HEK293 (cell line): Measurements from ENCODE around the gene ISCU.

Experiments
- CTCF ChIA-PET: fragments of 350-600 bp; formaldehyde crosslinking; extraction: SDS; loops from one replicate; lab custom pipeline; 2021; ENCODE audit warnings: antibody characterized with exemption; lab: Yijun Ruan, JAX
- POLR2A ChIA-PET: fragments of 300-600 bp; formaldehyde crosslinking; extraction: SDS; loops from one replicate; lab custom pipeline; 2020; ENCODE audit warnings: antibody characterized with exemption, inconsistent platforms; lab: Yijun Ruan, JAX
- H3K27ac ChIP-seq: fragments of 200-500 bp; sonication (Bioruptor generic); 2 replicates; pipeline ENCODE4 v1.5.1; 2014; ENCODE audit warnings: low read depth, low read length, control low read depth, inconsistent platforms; ENCODE audit errors: extremely low read depth
- H3K36me3 ChIP-seq, 2 experiments: fragments of 200-500 bp in 1 of 2; sonication (Bioruptor generic) in 1 of 2; 1 replicate in 1 of 2; 2 replicates in 1 of 2; pipeline ENCODE4 v1.5.1; 2014 to 2017; ENCODE audit warnings: inconsistent platforms in 2 of 2, low read length in 2 of 2; ENCODE audit not compliant: control insufficient read depth in 2 of 2, insufficient read depth in 1 of 2
- H3K4me1 ChIP-seq: fragments of 200-500 bp; sonication (Bioruptor generic); 2 replicates; pipeline ENCODE4 v1.5.1; 2014; ENCODE audit warnings: mild to moderate bottlenecking, low read length, inconsistent platforms; ENCODE audit not compliant: control insufficient read depth, insufficient read depth
- H3K4me3 ChIP-seq: 2 replicates; pipeline ENCODE4 v1.5.1; 2011; ENCODE audit warnings: low read depth, mild to moderate bottlenecking, control low read depth, low read length, moderate library complexity
- H3K9me3 ChIP-seq: fragments of 200-500 bp; sonication (Bioruptor generic); 2 replicates; pipeline ENCODE4 v1.5.1; 2014; ENCODE audit warnings: low read depth, low read length, inconsistent platforms; ENCODE audit not compliant: control insufficient read depth, insufficient read depth
- BCL11B ChIP-seq: fragments of 450-650 bp; formaldehyde crosslinking; IDR thresholded peaks from 2 replicates; pipeline ENCODE4 v1.5.1; 2016; ENCODE audit warnings: low read depth, missing biosample characterization, missing genetic modification characterization
- EGR2 ChIP-seq: fragments of 450-650 bp; formaldehyde crosslinking; IDR thresholded peaks from 2 replicates; pipeline ENCODE4 v1.5.1; 2016; ENCODE audit warnings: low read depth, missing biosample characterization, missing genetic modification characterization
- IKZF3 ChIP-seq: fragments of 450-650 bp; IDR thresholded peaks from 2 replicates; pipeline ENCODE4 v1.5.0; 2018; ENCODE audit warnings: missing biosample characterization, mild to moderate bottlenecking, missing genetic modification characterization, moderate library complexity
- KLF8 ChIP-seq: fragments of 450-650 bp; formaldehyde crosslinking; IDR thresholded peaks from 2 replicates; pipeline ENCODE4 v1.5.1; 2016; ENCODE audit warnings: missing biosample characterization, missing genetic modification characterization
- PATZ1 ChIP-seq: fragments of 450-650 bp; formaldehyde crosslinking; IDR thresholded peaks from 2 replicates; pipeline ENCODE4 v1.5.1; 2016; ENCODE audit warnings: missing biosample characterization, missing genetic modification characterization
- REPIN1 ChIP-seq: fragments of 450-650 bp; formaldehyde crosslinking; IDR thresholded peaks from 2 replicates; pipeline ENCODE4 v1.5.1; 2017; ENCODE audit warnings: missing biosample characterization, missing genetic modification characterization, low read depth
- ZBTB17 ChIP-seq: fragments of 450-650 bp; formaldehyde crosslinking; IDR thresholded peaks from 2 replicates; pipeline ENCODE4 v1.5.1; 2016; ENCODE audit warnings: missing biosample characterization, missing genetic modification characterization
- ZBTB21 ChIP-seq: fragments of 450-650 bp; formaldehyde crosslinking; IDR thresholded peaks from 2 replicates; pipeline ENCODE4 v1.5.1; 2017; ENCODE audit warnings: missing biosample characterization, missing genetic modification characterization
- ZNF140 ChIP-seq: fragments of 450-650 bp; formaldehyde crosslinking; IDR thresholded peaks from 2 replicates; pipeline ENCODE4 v1.5.1; 2016; ENCODE audit warnings: missing biosample characterization, missing genetic modification characterization
- ZNF211 ChIP-seq: fragments of 450-650 bp; formaldehyde crosslinking; IDR thresholded peaks from 2 replicates; pipeline ENCODE4 v1.5.1; 2016; ENCODE audit warnings: low read depth, missing biosample characterization, missing genetic modification characterization
- ZNF473 ChIP-seq: fragments of 450-650 bp; formaldehyde crosslinking; IDR thresholded peaks from 2 replicates; pipeline ENCODE4 v1.5.1; 2017; ENCODE audit warnings: missing biosample characterization, missing genetic modification characterization
- ZNF596 ChIP-seq: fragments of 450-650 bp; IDR thresholded peaks from 2 replicates; pipeline ENCODE4 v1.5.0; 2018; ENCODE audit warnings: missing biosample characterization, mild to moderate bottlenecking, missing genetic modification characterization, moderate library complexity
- ZNF623 ChIP-seq: fragments of 450-650 bp; formaldehyde crosslinking; IDR thresholded peaks from 2 replicates; pipeline ENCODE4 v1.5.1; 2016; ENCODE audit warnings: missing biosample characterization, missing genetic modification characterization
- ZNF629 ChIP-seq: fragments of 450-650 bp; formaldehyde crosslinking; IDR thresholded peaks from 2 replicates; pipeline ENCODE4 v1.5.1; 2017; ENCODE audit warnings: missing biosample characterization, missing genetic modification characterization
- ZNF664 ChIP-seq: fragments of 450-650 bp; formaldehyde crosslinking; IDR thresholded peaks from 2 replicates; pipeline ENCODE4 v1.5.1; 2016; ENCODE audit warnings: missing biosample characterization, missing genetic modification characterization
- ZNF843 ChIP-seq: fragments of 450-650 bp; formaldehyde crosslinking; IDR thresholded peaks from 2 replicates; pipeline ENCODE4 v1.5.1; 2016; ENCODE audit warnings: missing biosample characterization, missing genetic modification characterization
- TF ChIP-seq, protein P1 (sequence below): fragments of 450-650 bp; IDR thresholded peaks from 2 replicates; pipeline ENCODE4 v1.5.1; 2018; ENCODE audit warnings: missing biosample characterization, missing genetic modification characterization

ISCU gene

GRCh38 chr12:108602209-108602705, 39.9 kb downstream of the ISCU start:
- Histone ChIP-seq H3K9me3 (no peaks in the 10 kb centered on the region), H3K4me1 (no peaks in the 10 kb centered on the region), H3K4me3 (no peak overlapping the region), H3K36me3 (no peaks in the 10 kb centered on the region), H3K27ac (no peak overlapping the region)
- ChIA-PET POLR2A (no interaction called here), CTCF (interaction anchor here (0.7 kb wide), 1 partner anchor 23 kb away, joined by 4 read pairs; no protein-coding TSS in a partner anchor)
- no peak for TF ChIP-seq ZNF140 (tag by site-specific recombination)
- TF ChIP-seq ZNF623 = peak; percentile 93

GRCh38 chr12:108602976-108603704, 40.7 kb downstream of the ISCU start:
- CTCF ChIA-PET = interaction anchor here (1.8 kb wide), 1 partner anchor 15 kb away, joined by 11 read pairs; no protein-coding TSS in a partner anchor
- TF ChIP-seq ZBTB21 (tag by site-specific recombination) (no peak), KLF8 (tag by site-specific recombination) (no peak), IKZF3 (tag by site-specific recombination) (no peak), ZNF596 (tag by site-specific recombination) (no peak), ZNF843 (no peak), EGR2 (tag by site-specific recombination) (no peak), BCL11B (tag by site-specific recombination) (no peak), REPIN1 (no peak), PATZ1 (tag by site-specific recombination) (no peak), ZBTB17 (tag by site-specific recombination) (no peak), ZNF473 (tag by site-specific recombination) (no peak), ZNF211 (tag by site-specific recombination) (no peak)
- TF ChIP-seq, protein P1, sequence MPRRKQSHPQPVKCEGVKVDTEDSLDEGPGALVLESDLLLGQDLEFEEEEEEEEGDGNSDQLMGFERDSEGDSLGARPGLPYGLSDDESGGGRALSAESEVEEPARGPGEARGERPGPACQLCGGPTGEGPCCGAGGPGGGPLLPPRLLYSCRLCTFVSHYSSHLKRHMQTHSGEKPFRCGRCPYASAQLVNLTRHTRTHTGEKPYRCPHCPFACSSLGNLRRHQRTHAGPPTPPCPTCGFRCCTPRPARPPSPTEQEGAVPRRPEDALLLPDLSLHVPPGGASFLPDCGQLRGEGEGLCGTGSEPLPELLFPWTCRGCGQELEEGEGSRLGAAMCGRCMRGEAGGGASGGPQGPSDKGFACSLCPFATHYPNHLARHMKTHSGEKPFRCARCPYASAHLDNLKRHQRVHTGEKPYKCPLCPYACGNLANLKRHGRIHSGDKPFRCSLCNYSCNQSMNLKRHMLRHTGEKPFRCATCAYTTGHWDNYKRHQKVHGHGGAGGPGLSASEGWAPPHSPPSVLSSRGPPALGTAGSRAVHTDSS (tag by site-specific recombination) = no peak
- H3K9me3 ChIP-seq = no peaks in the 10 kb centered on the region
- H3K4me1 ChIP-seq = no peaks in the 10 kb centered on the region
- H3K36me3 ChIP-seq = no peaks in the 10 kb centered on the region
- no peak overlapping the region for H3K27ac ChIP-seq
- no peak overlapping the region for H3K4me3 ChIP-seq
- POLR2A ChIA-PET = no interaction called here

DNA sequence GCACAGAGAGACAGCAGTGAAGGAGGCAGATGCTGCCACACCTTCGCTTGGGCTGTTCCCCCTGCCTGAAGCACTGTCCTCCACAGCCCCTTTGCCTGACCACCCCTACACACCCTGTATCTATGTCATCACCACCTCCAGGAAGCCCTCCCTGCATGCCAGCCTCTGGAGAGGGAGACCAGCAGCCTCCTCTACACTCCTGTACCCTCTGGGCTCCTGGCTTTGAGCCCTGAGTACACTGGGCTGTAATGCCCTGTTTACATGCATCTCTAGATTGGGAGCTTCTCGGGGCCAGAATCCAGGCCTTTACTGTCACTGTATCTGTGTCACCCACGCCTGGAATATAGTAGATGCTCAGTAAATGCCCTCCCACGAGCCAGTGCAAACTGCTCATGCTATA, 41.3 kb downstream of the ISCU start:
- no peaks in the 10 kb centered on the region for H3K36me3 ChIP-seq
- H3K4me1 ChIP-seq = no peaks in the 10 kb centered on the region
- ChIA-PET POLR2A (no interaction called here), CTCF (interaction anchor here (1.8 kb wide), 1 partner anchor 14 kb away, joined by 11 read pairs; no protein-coding TSS in a partner anchor)
- H3K9me3 ChIP-seq = no peaks in the 10 kb centered on the region
- H3K27ac ChIP-seq = no peak overlapping the region
- no peak overlapping the region for H3K4me3 ChIP-seq
- TF ChIP-seq ZNF664 (tag by site-specific recombination) = 0 out of 2 replicates have a peak, but pooled peaks have one; percentile 72
- TF ChIP-seq ZNF629 = no peak
